ENCODE data around the gene SLC25A22. TPM values are rescaled to one million over a fixed set of nuclear protein-coding genes. Genes with fewer than 3 reads are reported as not detected.

The SLC25A22 gene
- total and polyA plus RNA-seq, 4 donors, result 10.6 to 38.2 (median 27.5) TPM

DNA sequence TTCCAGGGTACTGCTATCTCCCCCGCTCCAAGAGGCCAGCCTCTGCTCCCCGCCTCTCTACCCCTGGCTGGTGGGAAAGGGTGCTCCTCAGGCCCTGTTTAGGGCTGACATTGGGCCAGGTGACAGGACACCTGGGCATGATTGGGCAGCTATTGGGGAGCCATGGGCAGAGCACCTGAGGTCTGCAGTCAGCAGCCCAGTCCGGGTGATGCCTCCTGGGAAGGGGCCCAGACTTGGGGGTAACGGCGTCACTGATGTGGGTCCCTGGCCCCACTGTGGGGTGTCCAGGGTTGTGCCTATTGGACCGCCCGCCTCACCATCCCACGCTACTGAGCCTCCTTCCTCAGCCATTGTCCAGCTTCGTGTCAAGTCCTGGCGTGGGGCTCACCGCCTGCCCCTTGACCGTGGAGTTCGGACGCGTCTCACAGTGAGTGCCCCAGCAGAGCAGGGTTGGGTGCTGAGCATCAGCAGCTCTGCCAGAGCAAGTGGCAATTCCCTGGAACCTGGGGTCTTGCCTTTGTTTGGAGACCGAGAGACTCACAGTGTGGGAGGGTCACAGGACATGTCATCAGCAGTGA is 18.0 kb downstream of the SLC25A22 start:
- no peak for ATAC-seq (ENCODE audit: insufficient read depth, low FRiP score)
- H3K4me1 ChIP-seq (ENCODE audit: control insufficient read depth in 5 of 5, insufficient read depth in 5 of 5, low read length in 5 of 5), result peaks cover 0 to 23% (median 10%) of the 10 kb centered on the region in 5 donors
- no peak overlapping the region for H3K4me3 ChIP-seq
- no peaks in the 10 kb centered on the region for H3K9me3 ChIP-seq (ENCODE audit: control insufficient read depth in 4 of 4, insufficient read depth in 3 of 4, low read length in 3 of 4)
- no peaks in the 10 kb centered on the region for H3K36me3 ChIP-seq (ENCODE audit: control insufficient read depth in 4 of 4, insufficient read depth in 4 of 4, low read length in 4 of 4)
- H3K27ac ChIP-seq (ENCODE audit: low read depth in 1 of 2, low read length in 1 of 2), result no peak overlapping the region
- no peak for DNase-seq
- no peaks in the 10 kb centered on the region for H3K27me3 ChIP-seq (ENCODE audit: control insufficient read depth in 3 of 3, insufficient read depth in 3 of 3, low read length in 2 of 3)
- no peak overlapping the region for H3K9ac ChIP-seq (ENCODE audit: insufficient read depth in 1 of 2, low read length in 2 of 2)
- TF ChIP-seq CTCF (IDR thresholded peaks at IDR 0.05; ENCODE audit: control extremely low read depth, extremely low read depth), result no peak
- WGBS, 2 donors, result 97% methylated on average over 16 of the region's 16 CpGs

GRCh38 chr11:778976-779954 is 18.8 kb downstream of the SLC25A22 start:
- no peaks in the 10 kb centered on the region for H3K9me3 ChIP-seq (ENCODE audit: control insufficient read depth in 4 of 4, insufficient read depth in 3 of 4, low read length in 3 of 4)
- DNase-seq (no peak), ATAC-seq (ENCODE audit: insufficient read depth, low FRiP score) (no peak)
- TF ChIP-seq CTCF (IDR thresholded peaks at IDR 0.05; ENCODE audit: control extremely low read depth, extremely low read depth), result no peak
- 93 to 95% methylated on average over 23 of the region's 23 CpGs for WGBS, 2 donors
- no peak overlapping the region for H3K27ac ChIP-seq (ENCODE audit: low read depth in 1 of 2, low read length in 1 of 2)
- H3K36me3 ChIP-seq (ENCODE audit: control insufficient read depth in 4 of 4, insufficient read depth in 4 of 4, low read length in 4 of 4), result no peaks in the 10 kb centered on the region
- peaks cover 0 to 23% (median 10%) of the 10 kb centered on the region in 5 donors for H3K4me1 ChIP-seq (ENCODE audit: control insufficient read depth in 5 of 5, insufficient read depth in 5 of 5, low read length in 5 of 5)
- H3K27me3 ChIP-seq (ENCODE audit: control insufficient read depth in 3 of 3, insufficient read depth in 3 of 3, low read length in 2 of 3), result no peaks in the 10 kb centered on the region
- no peak overlapping the region for H3K4me3 ChIP-seq
- H3K9ac ChIP-seq (ENCODE audit: insufficient read depth in 1 of 2, low read length in 2 of 2), result no peak overlapping the region

DNA sequence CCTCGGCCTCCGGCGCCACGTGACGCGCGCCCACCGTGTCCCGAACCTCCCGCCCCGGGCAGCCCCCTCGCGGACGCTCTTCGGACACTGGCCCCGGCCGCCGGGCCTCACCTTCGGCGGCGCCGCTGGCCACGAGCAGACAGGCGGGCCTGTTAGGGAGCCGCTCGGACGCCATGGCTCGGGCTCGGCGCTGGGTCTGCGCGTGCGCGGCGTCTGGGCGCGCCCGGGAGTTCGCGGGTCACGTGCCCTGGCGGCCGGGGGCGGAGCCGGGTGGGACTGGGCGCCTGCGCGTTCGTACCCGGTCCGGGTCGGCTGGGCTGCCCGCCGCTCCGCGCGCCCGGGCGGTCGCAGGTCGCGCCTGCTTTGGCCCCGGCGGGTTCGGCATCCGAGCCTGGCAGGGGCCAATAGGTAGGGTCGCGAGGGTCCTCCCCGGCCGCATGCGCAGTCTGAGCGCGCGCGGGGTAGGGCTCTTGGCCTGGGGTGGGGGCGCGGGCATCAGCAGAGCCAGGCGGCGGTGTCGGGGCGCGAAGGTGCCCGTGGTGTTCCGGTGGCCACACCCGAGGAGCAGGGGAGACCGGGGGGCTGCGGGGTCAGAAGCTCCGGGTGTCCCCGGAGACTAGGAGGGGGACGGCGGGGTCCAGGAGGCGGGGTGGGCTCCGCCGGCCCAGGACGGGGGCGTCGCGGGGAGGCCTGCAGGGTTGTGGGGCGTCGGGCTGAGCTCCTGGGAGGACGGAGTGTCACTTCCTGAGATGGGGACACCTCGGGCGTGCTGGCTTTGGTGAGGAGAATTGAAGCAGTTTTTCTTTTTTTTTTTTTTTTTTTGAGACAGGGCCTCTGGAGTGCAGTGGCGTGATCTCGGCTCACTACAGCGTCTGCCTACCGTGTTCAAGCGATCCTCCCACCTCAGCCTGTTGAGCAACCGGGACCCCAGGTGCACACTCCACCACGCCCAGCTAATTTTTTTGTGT is 20.5 kb downstream of the SLC25A22 start, which contains the start of gene GATD1:
Gene GATD1, minus strand, starts transcription at position 200 of the 968 bp plus-strand sequence. Its CDS starts 25 bp downstream, at position 175.
- H3K36me3 ChIP-seq (ENCODE audit: control insufficient read depth in 4 of 4, insufficient read depth in 4 of 4, low read length in 4 of 4), result peaks cover 0 to 12% (median 4%) of the 10 kb centered on the region in 4 donors
- H3K27ac ChIP-seq (ENCODE audit: low read depth in 1 of 2, low read length in 1 of 2), result peak within 1 kb of the TSS; percentile 76 to 79
- TF ChIP-seq CTCF (IDR thresholded peaks at IDR 0.05; ENCODE audit: control extremely low read depth, extremely low read depth), result no peak
- peak within 1 kb of the TSS; percentile 83 for H3K4me3 ChIP-seq
- no peaks in the 10 kb centered on the region for H3K9me3 ChIP-seq (ENCODE audit: control insufficient read depth in 4 of 4, insufficient read depth in 3 of 4, low read length in 3 of 4)
- peak within 1 kb of the TSS in 1 of 2 donors; percentile 23 for H3K9ac ChIP-seq (ENCODE audit: insufficient read depth in 1 of 2, low read length in 2 of 2)
- H3K4me1 ChIP-seq (ENCODE audit: control insufficient read depth in 5 of 5, insufficient read depth in 5 of 5, low read length in 5 of 5), result peaks cover 0 to 19% (median 3%) of the 10 kb centered on the region in 5 donors
- DNase-seq (peak; percentile 91 to 93 (median 93)), ATAC-seq (ENCODE audit: insufficient read depth, low FRiP score) (peak; percentile 92)
- WGBS, 2 donors, result 1% methylated on average over 95 to 110 of the region's 110 CpGs
- H3K27me3 ChIP-seq (ENCODE audit: control insufficient read depth in 3 of 3, insufficient read depth in 3 of 3, low read length in 2 of 3), result no peaks in the 10 kb centered on the region

All from lung (tissue), 12 donors.